K562 (cell line): ENCODE data around the gene GOLGB1. TPM values are rescaled to one million over a fixed set of nuclear protein-coding genes. Genes with fewer than 3 reads are reported as not detected.

Experiments used
- ATAC-seq: fragments of 200-7000 bp; cut with Tn5 transposase; 3 replicates; pipeline ENCODE4 v1.9.1; 2020; ENCODE audit warnings: moderate library complexity
- BruUV-seq: library from RNA; stranded (reverse); fragments of 400-500 nt; replicated peaks from 2 replicates; lab custom pipeline; 2021; lab: Mats Ljungman, UMichigan
- CTCF ChIA-PET: fragments of 300-600 bp; formaldehyde crosslinking; extraction: SDS; loops from one replicate; lab custom pipeline; 2021; ENCODE audit warnings: low intra/inter-chr PET ratio; lab: Yijun Ruan, JAX
- POLR2A ChIA-PET: fragments of 300-600, 350-650 bp; sonication (Branson Sonifier 250); formaldehyde crosslinking; extraction: SDS; loops from one replicate; lab custom pipeline; 2021; ENCODE audit warnings: antibody characterized with exemption, inconsistent platforms; lab: Yijun Ruan, JAX
- DNase-seq, 4 experiments: peaks; one replicate each; pipeline versions ENCODE4 v3.0.0 to v3.0.0-alpha.2; 2011 to 2018; ENCODE audit warnings: low spot score in 3 of 4, mixed read lengths in 3 of 4; ENCODE audit errors: extremely low read depth in 1 of 4
- FAIRE-seq: peaks from 2 replicates; lab custom pipeline; 2011; peaks lifted over from hg19 to GRCh38; lab: Jason Lieb, UNC
- H2AFZ ChIP-seq: 2 replicates; pipeline ENCODE4 v1.6.0; 2011; ENCODE audit warnings: low read depth, low read length, control low read depth, inconsistent platforms
- H3K27ac ChIP-seq: fragments of 200-600 bp; 3 replicates; pipeline ENCODE4 v1.8.0; 2011; ENCODE audit warnings: low read depth, mild to moderate bottlenecking, control low read depth, inconsistent platforms, low read length, moderate library complexity, mixed read lengths; ENCODE audit errors: extremely low read depth
- H3K27me3 ChIP-seq, 2 experiments: fragments of 300-600 bp in 1 of 2; 2 replicates in 1 of 2; 3 replicates in 1 of 2; pipeline versions ENCODE4 v1.6.0 to v1.8.0; 2011; ENCODE audit warnings: inconsistent platforms in 2 of 2, low read length in 2 of 2, mild to moderate bottlenecking in 1 of 2, mixed read lengths in 1 of 2, moderate library complexity in 1 of 2; ENCODE audit not compliant: control insufficient read depth in 2 of 2, insufficient read depth in 2 of 2
- H3K36me3 ChIP-seq: fragments of 300-600 bp; 3 replicates; pipeline ENCODE4 v1.8.0; 2011; ENCODE audit warnings: mild to moderate bottlenecking, low read length, inconsistent platforms; ENCODE audit not compliant: control insufficient read depth, insufficient read depth
- H3K4me1 ChIP-seq, 2 experiments: fragments of 200-600 bp in 1 of 2; replicated peaks in 1 of 2; 2 replicates in 1 of 2; 3 replicates in 1 of 2; pipeline versions ENCODE4 v1.5.1 to v1.8.0; 2011; ENCODE audit warnings: inconsistent platforms in 2 of 2, low read length in 2 of 2, mild to moderate bottlenecking in 1 of 2, mixed read lengths in 1 of 2, moderate library complexity in 1 of 2; ENCODE audit not compliant: control insufficient read depth in 2 of 2, insufficient read depth in 2 of 2
- H3K4me2 ChIP-seq: 2 replicates; pipeline ENCODE4 v1.6.1; 2011; ENCODE audit warnings: low read length, control low read depth, inconsistent platforms, mixed read lengths; ENCODE audit not compliant: insufficient read depth
- H3K4me3 ChIP-seq: fragments of 200-600 bp; sonication (generic), shearing (Covaris generic); 2 replicates; pipeline ENCODE4 v1.5.1; 2016; ENCODE audit warnings: control low read depth, inconsistent platforms
- H3K79me2 ChIP-seq: fragments of 200-600 bp; 3 replicates; pipeline ENCODE4 v1.8.0; 2011; ENCODE audit warnings: low read length, inconsistent platforms; ENCODE audit not compliant: control insufficient read depth, insufficient read depth
- H3K9ac ChIP-seq, 2 experiments: 2 replicates each; pipeline versions ENCODE4 v1.6.0 to v1.6.1; 2011; ENCODE audit warnings: low read depth in 2 of 2, low read length in 2 of 2, control low read depth in 1 of 2, inconsistent platforms in 1 of 2, mild to moderate bottlenecking in 1 of 2, mixed read lengths in 1 of 2; ENCODE audit not compliant: insufficient read depth in 1 of 2
- H3K9me1 ChIP-seq: one replicate; pipeline ENCODE4 v1.6.0; 2011; ENCODE audit warnings: inconsistent platforms, mild to moderate bottlenecking, low read length, moderate library complexity; ENCODE audit not compliant: control insufficient read depth, insufficient read depth
- H3K9me3 ChIP-seq: replicated peaks from 2 replicates; pipeline ENCODE4 v1.5.1; 2011; ENCODE audit warnings: low read depth, low read length, inconsistent platforms; ENCODE audit not compliant: control insufficient read depth, insufficient read depth
- H4K20me1 ChIP-seq: replicated peaks from 2 replicates; pipeline ENCODE4 v1.6.1; 2011; ENCODE audit warnings: low read length, inconsistent platforms, mixed read lengths; ENCODE audit not compliant: control insufficient read depth, insufficient read depth
- HCFC1 ChIP-seq: IDR thresholded peaks from 2 replicates; pipeline ENCODE4 v1.6.1; 2012; ENCODE audit warnings: low read depth, low read length, improper control_type of control experiment
- PBX2 ChIP-seq, 2 experiments: IDR thresholded peaks in 1 of 2; conservative IDR thresholded peaks in 1 of 2; 2 replicates each; pipeline ENCODE4 v1.6.1; 2016; ENCODE audit warnings: low read depth in 2 of 2, mild to moderate bottlenecking in 1 of 2, missing compliant biosample characterization in 1 of 2, missing genetic modification characterization in 1 of 2, moderate library complexity in 1 of 2
- in situ Hi-C: fragments of 300-500 bp; cut with MboI; formaldehyde crosslinking; loops from 4 replicates; pipeline ENCODE4 v1.15.0; 2018; ENCODE audit warnings: inconsistent platforms, mixed read lengths
- intact Hi-C: fragments of 100-400 bp; cut with micrococcal nuclease; formaldehyde crosslinking; loops from 2 replicates; pipeline ENCODE4 v1.14.2; 2022
- polyA plus RNA-seq, 8 experiments: library from polyadenylated mRNA; depleted of rRNA in 4 of 8; stranded (reverse) in 5 of 8; unstranded in 3 of 8; fragments of >200 nt; fragmentation: Nextera tagmentation in 2 of 8; fragmentation: Illumina TruSeq in 1 of 8; extraction: Ambion mirVana in 2 of 8; extraction: Trizol in 1 of 8; gene quantifications; 2 replicates each; pipeline versions ENCODE4 v1.2.1 to v1.2.3, GENCODE V29; 2011 to 2014; ENCODE audit warnings: inconsistent platforms in 1 of 8, missing spikeins in 1 of 8
- total RNA-seq, 7 experiments: library from RNA; depleted of rRNA in 6 of 7; stranded (reverse); fragments of >200 nt in 6 of 7; fragmentation: Illumina TruSeq in 2 of 7; extraction: Trizol in 2 of 7; gene quantifications; 2 replicates each; pipeline versions ENCODE4 v1.2.1 to v1.2.3, GENCODE V29; 2011 to 2021; ENCODE audit warnings: low replicate concordance in 1 of 7
- TF ChIP-seq, protein P1 (sequence below): IDR thresholded peaks from 3 replicates; pipeline ENCODE4 v1.6.1; 2011; ENCODE audit warnings: borderline replicate concordance, mild to moderate bottlenecking; ENCODE audit not compliant: insufficient read length, insufficient read depth

The GOLGB1 gene
- total and polyA plus RNA-seq, 9 of the 15 experiments (the other 6 are each of a cell fraction or from before 2014, with no cell fraction given), result 4.0 to 16.3 (median 9.7) TPM

DNA sequence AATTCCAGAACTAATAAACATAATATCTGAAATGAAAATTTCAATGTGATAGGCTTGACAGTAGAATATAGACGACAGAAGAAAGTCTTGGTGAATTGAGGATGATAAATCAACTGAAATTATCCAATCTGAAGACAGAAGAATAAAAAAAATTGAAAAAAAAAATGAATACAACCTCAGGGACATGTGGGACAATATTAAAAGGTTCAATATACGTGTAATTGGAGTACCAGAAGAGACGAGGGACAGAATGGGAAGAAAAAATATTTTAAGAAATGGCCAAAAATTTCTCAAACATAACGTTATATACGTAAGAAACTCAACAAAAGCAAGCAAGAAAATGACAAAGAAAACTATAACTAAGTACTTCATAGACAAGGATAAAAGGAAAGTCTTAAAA lies 45.6 kb downstream of the GOLGB1 start (continued):
- TF ChIP-seq, protein P1, sequence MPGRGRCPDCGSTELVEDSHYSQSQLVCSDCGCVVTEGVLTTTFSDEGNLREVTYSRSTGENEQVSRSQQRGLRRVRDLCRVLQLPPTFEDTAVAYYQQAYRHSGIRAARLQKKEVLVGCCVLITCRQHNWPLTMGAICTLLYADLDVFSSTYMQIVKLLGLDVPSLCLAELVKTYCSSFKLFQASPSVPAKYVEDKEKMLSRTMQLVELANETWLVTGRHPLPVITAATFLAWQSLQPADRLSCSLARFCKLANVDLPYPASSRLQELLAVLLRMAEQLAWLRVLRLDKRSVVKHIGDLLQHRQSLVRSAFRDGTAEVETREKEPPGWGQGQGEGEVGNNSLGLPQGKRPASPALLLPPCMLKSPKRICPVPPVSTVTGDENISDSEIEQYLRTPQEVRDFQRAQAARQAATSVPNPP, result no peak
- no peak for TF ChIP-seq HCFC1
- TF ChIP-seq, all 486 proteins: peak for 0

GRCh38 chr3:121698901-121699300 lies 50.6 kb downstream of the GOLGB1 start:
- CTCF ChIA-PET, result no interaction called here
- no peaks in the 10 kb centered on the region for H3K27me3 ChIP-seq
- H3K4me1 ChIP-seq, result no peaks in the 10 kb centered on the region
- no peak overlapping the region for H2AFZ ChIP-seq
- H3K79me2 ChIP-seq, result no peaks in the 10 kb centered on the region
- in situ Hi-C loops, result no loop called here
- H4K20me1 ChIP-seq, result no peaks in the 10 kb centered on the region
- H3K4me3 ChIP-seq, result no peak overlapping the region
- ATAC-seq (no peak), FAIRE-seq (no peak), DNase-seq (no peak)
- TF ChIP-seq PBX2 (CRISPR knock-in tag; IDR thresholded peaks at IDR 0.05; ENCODE audit: low read depth), result no peak
- no peak for TF ChIP-seq PBX2 (tag; conservative IDR thresholded peaks at IDR 0.05; ENCODE audit: low read depth)
- no peak overlapping the region for H3K27ac ChIP-seq
- POLR2A ChIA-PET, result no interaction called here
- no peak overlapping the region for H3K9ac ChIP-seq
- no peaks in the 10 kb centered on the region for H3K9me3 ChIP-seq
- no TSS peak for BruUV-seq
- intact Hi-C loops, result no loop called here
- H3K4me2 ChIP-seq, result no peak overlapping the region
- H3K9me1 ChIP-seq, result no peaks in the 10 kb centered on the region
- peaks cover 19% of the 10 kb centered on the region; the same call in 2 of the 3 replicates for H3K36me3 ChIP-seq
